Adrenal gland (tissue), 12 donors: ENCODE measurements around the gene FABP1. TPM values are rescaled to one million over a fixed set of nuclear protein-coding genes. Genes with fewer than 3 reads are reported as not detected.

Experiments used
- DNase-seq, 7 donors: peaks; one replicate each; pipeline ENCODE4 v3.0.0-alpha.2; 2019 to 2020
- H3K27ac ChIP-seq, 5 donors: fragments of 200-600 bp; sonication (generic) in 4 of 5; 1 replicate in 3 of 5; 2 replicates in 2 of 5; pipeline versions ENCODE4 v1.5.1 to v1.8.0; 2016 to 2020; ENCODE audit warnings: mild to moderate bottlenecking in 1 of 5
- H3K27me3 ChIP-seq: fragments of 200-600 bp; 2 replicates; pipeline ENCODE4 v1.8.0; 2021
- H3K36me3 ChIP-seq, 2 donors: fragments of 200-600 bp; replicated peaks in 1 of 2; 1 replicate in 1 of 2; 2 replicates in 1 of 2; pipeline versions ENCODE4 v1.5.1 to v1.8.0; 2018 to 2022
- H3K4me1 ChIP-seq, 2 donors: fragments of 200-600 bp; replicated peaks in 1 of 2; 1 replicate in 1 of 2; 2 replicates in 1 of 2; pipeline versions ENCODE4 v1.5.1 to v1.8.0; 2018 to 2021
- H3K4me3 ChIP-seq, 4 donors: fragments of 200-600 bp; sonication (generic) in 3 of 4; one replicate each; pipeline ENCODE4 v1.5.1; 2016 to 2018
- H3K9me3 ChIP-seq, 3 donors: fragments of 200-600 bp; sonication (generic) in 1 of 3; replicated peaks in 1 of 3; 1 replicate in 2 of 3; 2 replicates in 1 of 3; pipeline versions ENCODE4 v1.5.1 to v1.8.0; 2016 to 2021
- POLR2A ChIP-seq, 2 donors: fragments of 450-650 bp; IDR thresholded peaks; one replicate each; pipeline ENCODE4 v1.6.1; 2017; ENCODE audit warnings: antibody characterized with exemption in 2 of 2, mild to moderate bottlenecking in 2 of 2, moderate library complexity in 1 of 2
- WGBS, 4 donors: extraction: QIAGEN DNeasy Blood & Tissue Kit in 2 of 4; methylation state at CpG; one replicate each; pipeline versions ENCODE4 v1.1.5 to v1.1.7; 2013 to 2017; 5-methylcytosine and 5-hydroxymethylcytosine counted together
- intact Hi-C, 2 donors: fragments of 100-400 bp; cut with DNase I; formaldehyde crosslinking; loops; one replicate each; pipeline versions ENCODE4 v1.14.1 to v1.15.0; 2022 to 2023
- polyA plus RNA-seq, 3 donors: library from polyadenylated mRNA; stranded (reverse); fragments of 200-250 nt in 2 of 3; fragments of 350-450 nt in 1 of 3; fragmentation: Illumina TruSeq in 1 of 3; extraction: RNeasy Lipid Tissue Mini Kit (QIAGEN cat#74804) in 1 of 3; gene quantifications; one replicate each; pipeline ENCODE4 v1.2.3, GENCODE V29; 2013 to 2014
- total RNA-seq, 9 donors: library from RNA; depleted of rRNA in 4 of 9; stranded (reverse); fragments of >200 nt in 4 of 9; fragments of 120-200 nt in 1 of 9; fragmentation: NEBNext Ultra II Directional in 1 of 9; extraction: Animal tissue kit (Norgen Biotek cat#: 25700) in 1 of 9; gene quantifications; one replicate each; pipeline versions ENCODE4 v1.1.0 to v1.2.4, GENCODE V29; 2013 to 2023
- TF ChIP-seq, protein P1 (sequence below), 6 experiments: fragments of 450-650 bp in 4 of 6; fragments of 200-600 bp in 2 of 6; sonication (generic) in 1 of 6; IDR thresholded peaks; 1 replicate in 5 of 6; 2 replicates in 1 of 6; pipeline versions ENCODE4 v1.5.1 to v1.8.0; 2016 to 2021; ENCODE audit warnings: antibody characterized with exemption in 6 of 6, mild to moderate bottlenecking in 2 of 6, moderate library complexity in 1 of 6
- donor health status: healthy with polysubstance abuse.
- donor health status: Bipolar disorder and iron deficiency.
- donor health status: DM: yes; HTN: yes; CAD: no.
- donor health status: DM: no; HTN: no; CAD: no.
- donor health status: DM: no; HTN: no; CAD: no.
- donor health status: DM: yes; HTN: yes; CAD: no.

Gene FABP1
- total and polyA plus RNA-seq, 12 donors: 0.43 to 4.9 (median 1.0) TPM; not detected in 7

GRCh38 chr2:88099798-88100488 is 27.9 kb downstream of the FABP1 start:
- 37 to 62% (median 44%) methylated on average over 5 of the region's 5 CpGs for WGBS, 4 donors
- no peaks in the 10 kb centered on the region for H3K36me3 ChIP-seq

DNA sequence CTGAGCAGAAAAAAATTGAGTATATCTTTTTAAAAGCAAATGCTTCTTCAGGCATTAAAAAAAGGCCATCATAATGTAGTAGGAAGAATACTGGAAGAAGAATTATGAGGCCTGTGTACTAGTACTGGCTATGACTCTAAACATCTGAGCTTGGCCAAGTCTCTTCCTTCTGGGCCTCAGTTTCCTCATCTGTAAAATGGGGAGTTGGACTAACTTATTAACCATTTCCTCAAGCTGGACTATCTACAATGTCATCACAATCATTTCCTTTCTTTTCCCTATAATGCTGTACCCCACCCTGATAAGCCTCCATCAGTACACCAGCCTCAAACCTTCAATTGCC is 29.3 kb downstream of the FABP1 start:
- no peak overlapping the region for H3K27ac ChIP-seq
- no peaks in the 10 kb centered on the region for H3K4me1 ChIP-seq
- no peak for TF ChIP-seq POLR2A (IDR thresholded peaks at IDR 0.05)
- TF ChIP-seq, protein P1, sequence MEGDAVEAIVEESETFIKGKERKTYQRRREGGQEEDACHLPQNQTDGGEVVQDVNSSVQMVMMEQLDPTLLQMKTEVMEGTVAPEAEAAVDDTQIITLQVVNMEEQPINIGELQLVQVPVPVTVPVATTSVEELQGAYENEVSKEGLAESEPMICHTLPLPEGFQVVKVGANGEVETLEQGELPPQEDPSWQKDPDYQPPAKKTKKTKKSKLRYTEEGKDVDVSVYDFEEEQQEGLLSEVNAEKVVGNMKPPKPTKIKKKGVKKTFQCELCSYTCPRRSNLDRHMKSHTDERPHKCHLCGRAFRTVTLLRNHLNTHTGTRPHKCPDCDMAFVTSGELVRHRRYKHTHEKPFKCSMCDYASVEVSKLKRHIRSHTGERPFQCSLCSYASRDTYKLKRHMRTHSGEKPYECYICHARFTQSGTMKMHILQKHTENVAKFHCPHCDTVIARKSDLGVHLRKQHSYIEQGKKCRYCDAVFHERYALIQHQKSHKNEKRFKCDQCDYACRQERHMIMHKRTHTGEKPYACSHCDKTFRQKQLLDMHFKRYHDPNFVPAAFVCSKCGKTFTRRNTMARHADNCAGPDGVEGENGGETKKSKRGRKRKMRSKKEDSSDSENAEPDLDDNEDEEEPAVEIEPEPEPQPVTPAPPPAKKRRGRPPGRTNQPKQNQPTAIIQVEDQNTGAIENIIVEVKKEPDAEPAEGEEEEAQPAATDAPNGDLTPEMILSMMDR (IDR thresholded peaks at IDR 0.05): no peak
- H3K4me3 ChIP-seq: no peak overlapping the region
- no peaks in the 10 kb centered on the region for H3K36me3 ChIP-seq
- H3K9me3 ChIP-seq: no peaks in the 10 kb centered on the region
- intact Hi-C loops: no loop called here
- no peaks in the 10 kb centered on the region for H3K27me3 ChIP-seq
- no peak for DNase-seq

More at GRCh38 chr2:88099798-88100488, 27.9 kb downstream of the FABP1 start:
- TF ChIP-seq POLR2A (IDR thresholded peaks at IDR 0.05): no peak
- TF ChIP-seq, protein P1 (IDR thresholded peaks at IDR 0.05): no peak
- no peaks in the 10 kb centered on the region for H3K9me3 ChIP-seq
- intact Hi-C loops: no loop called here
- no peak for DNase-seq
- no peaks in the 10 kb centered on the region for H3K4me1 ChIP-seq
- no peaks in the 10 kb centered on the region for H3K27me3 ChIP-seq
- no peak overlapping the region for H3K4me3 ChIP-seq
- no peak overlapping the region for H3K27ac ChIP-seq

DNA sequence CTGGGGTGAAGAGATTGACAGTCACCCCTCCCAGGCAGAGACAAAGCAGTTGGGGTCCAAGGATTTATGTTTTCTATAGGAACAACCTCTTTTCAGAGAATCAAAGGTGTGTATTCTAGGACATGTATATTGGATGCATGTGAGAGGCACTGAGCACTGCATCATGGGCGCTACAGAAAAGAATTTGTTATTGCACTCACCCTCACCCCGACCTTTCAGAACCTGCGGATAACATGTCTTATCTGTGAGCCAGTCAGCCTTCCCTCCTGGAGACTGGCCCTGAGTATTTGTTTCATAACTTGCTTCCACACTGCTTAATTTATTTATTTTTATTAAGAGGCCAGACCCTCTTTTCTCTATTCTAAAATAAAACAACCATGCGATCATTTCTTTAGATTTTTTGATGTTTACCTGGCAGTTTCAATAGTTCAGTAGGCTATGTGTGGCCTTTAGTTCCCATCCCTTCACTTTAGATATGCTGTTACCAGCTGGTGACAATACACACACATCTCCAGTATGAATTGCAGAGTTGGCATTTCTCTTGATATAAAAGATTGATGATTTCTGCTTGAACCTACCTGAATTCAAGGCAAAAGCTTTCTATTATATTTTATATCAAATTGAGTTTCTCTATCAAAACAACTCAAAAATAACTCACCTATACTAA is 29.8 kb downstream of the FABP1 start:
- Histone ChIP-seq H3K36me3 (no peaks in the 10 kb centered on the region), H3K4me1 (no peaks in the 10 kb centered on the region), H3K27me3 (no peaks in the 10 kb centered on the region), H3K4me3 (no peak overlapping the region), H3K9me3 (no peaks in the 10 kb centered on the region), H3K27ac (no peak overlapping the region)
- intact Hi-C loops: no loop called here
- WGBS, 4 donors: 55 to 72% (median 61%) methylated on average over 4 of the region's 4 CpGs
- TF ChIP-seq POLR2A (IDR thresholded peaks at IDR 0.05): no peak
- TF ChIP-seq, protein P1 (IDR thresholded peaks at IDR 0.05): no peak
- no peak for DNase-seq

DNA sequence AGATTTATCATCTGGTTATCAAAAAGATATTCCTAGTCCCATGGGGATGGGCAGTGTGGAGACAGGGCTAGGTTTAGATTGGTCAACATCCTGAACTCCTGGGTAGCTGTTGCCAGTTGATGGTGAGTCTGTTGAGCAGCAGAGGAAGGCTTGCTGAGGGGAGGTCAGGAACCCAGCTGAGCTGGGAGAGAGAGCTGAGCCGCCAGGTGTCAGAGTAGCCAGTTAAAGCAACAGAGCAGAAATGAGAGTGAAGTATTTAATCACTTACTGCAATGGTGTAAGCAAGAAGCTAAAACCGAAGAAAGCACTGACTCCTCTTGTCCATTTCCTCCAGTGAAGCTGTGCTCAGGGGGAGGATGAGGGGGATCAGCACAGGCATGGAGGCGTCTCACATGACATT is 30.7 kb downstream of the FABP1 start:
- Histone ChIP-seq H3K4me3 (no peak overlapping the region), H3K36me3 (no peaks in the 10 kb centered on the region), H3K4me1 (no peaks in the 10 kb centered on the region), H3K9me3 (no peaks in the 10 kb centered on the region), H3K27ac (no peak overlapping the region), H3K27me3 (no peaks in the 10 kb centered on the region)
- WGBS, 4 donors: 73 to 79% (median 78%) methylated on average over 2 to 3 of the region's 3 CpGs
- DNase-seq: no peak
- intact Hi-C loops: no loop called here
- TF ChIP-seq, protein P1 (IDR thresholded peaks at IDR 0.05): no peak
- no peak for TF ChIP-seq POLR2A (IDR thresholded peaks at IDR 0.05)
